Astrocyte of the cerebellum (primary cell): Measurements from ENCODE around the gene BRSK2.
"Not testable (repeated sequence)": the region's sequence is repeated elsewhere in the genome, so short reads cannot be mapped to it uniquely, and the experiment has no call there.

Experiments used
- DNase-seq: peaks from one replicate; pipeline ENCODE4 v3.0.0-alpha.2; 2011; ENCODE audit warnings: low read depth
- H3K4me3 ChIP-seq: 2 replicates; pipeline ENCODE4 v1.5.1; 2011; ENCODE audit warnings: mild to moderate bottlenecking, low read depth, low read length, moderate library complexity
- in situ Hi-C: cut with HindIII; loops from 2 replicates; pipeline ENCODE4 v1.10.0; 2017; ENCODE audit warnings: low sequenced_read_pairs
- TF ChIP-seq, protein P1 (sequence below): IDR thresholded peaks from 2 replicates; pipeline ENCODE4 v1.5.1; 2012; ENCODE audit warnings: low read length, low read depth, moderate library complexity, mild to moderate bottlenecking; ENCODE audit errors: missing control alignments

The BRSK2 gene

DNA sequence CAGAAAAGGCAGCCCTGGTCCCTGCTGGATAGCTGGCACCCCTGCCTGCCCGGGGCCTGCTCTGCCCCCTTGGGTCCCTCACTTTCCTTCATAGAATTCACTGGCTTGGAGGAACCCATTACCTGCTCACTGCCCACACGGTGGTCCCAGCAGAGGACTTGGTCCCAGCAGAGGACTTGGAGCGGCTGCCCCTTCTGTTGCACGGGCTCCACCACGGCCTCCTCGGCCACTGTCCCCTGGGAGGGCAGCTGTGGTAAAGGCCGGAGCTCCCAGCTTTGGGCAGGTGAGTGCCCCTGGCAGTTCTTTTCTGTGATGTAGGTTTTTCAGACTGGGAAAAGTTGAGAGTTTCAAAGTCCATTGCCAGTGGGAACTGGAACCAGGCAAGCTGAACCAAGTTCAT, 25.9 kb downstream of the BRSK2 start:
- in situ Hi-C loops = no loop called here

DNA sequence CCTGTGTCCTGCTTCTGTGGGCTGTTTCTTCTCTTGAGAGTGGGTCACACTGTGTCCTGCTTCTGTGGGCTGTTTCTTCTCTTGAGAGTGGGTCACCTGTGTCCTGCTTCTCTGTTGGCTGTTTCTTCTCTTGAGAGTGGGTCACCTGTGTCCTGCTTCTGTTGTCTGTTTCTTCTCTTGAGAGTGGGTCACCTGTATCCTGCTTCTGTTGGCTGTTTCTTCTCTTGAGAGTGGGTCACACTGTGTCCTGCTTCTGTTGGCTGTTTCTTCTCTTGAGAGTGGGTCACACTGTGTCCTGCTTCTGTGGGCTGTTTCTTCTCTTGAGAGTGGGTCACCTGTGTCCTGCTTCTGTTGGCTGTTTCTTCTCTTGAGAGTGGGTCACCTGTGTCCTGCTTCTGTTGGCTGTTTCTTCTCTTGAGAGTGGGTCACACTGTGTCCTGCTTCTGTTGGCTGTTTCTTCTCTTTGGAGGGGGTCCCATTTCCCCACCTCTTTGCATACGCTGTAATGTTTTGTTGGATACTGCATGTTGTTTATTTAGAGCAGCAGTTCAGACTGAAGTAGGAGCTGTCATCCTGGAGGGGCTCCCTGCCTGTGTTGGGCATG, 28.6 kb downstream of the BRSK2 start:
- in situ Hi-C loops, H3K4me3 ChIP-seq, DNase-seq: not testable (repeated sequence)

More for the DNA sequence above, 25.9 kb downstream of the BRSK2 start:
- DNase-seq = no peak
- no peak overlapping the region for H3K4me3 ChIP-seq
- TF ChIP-seq, protein P1, sequence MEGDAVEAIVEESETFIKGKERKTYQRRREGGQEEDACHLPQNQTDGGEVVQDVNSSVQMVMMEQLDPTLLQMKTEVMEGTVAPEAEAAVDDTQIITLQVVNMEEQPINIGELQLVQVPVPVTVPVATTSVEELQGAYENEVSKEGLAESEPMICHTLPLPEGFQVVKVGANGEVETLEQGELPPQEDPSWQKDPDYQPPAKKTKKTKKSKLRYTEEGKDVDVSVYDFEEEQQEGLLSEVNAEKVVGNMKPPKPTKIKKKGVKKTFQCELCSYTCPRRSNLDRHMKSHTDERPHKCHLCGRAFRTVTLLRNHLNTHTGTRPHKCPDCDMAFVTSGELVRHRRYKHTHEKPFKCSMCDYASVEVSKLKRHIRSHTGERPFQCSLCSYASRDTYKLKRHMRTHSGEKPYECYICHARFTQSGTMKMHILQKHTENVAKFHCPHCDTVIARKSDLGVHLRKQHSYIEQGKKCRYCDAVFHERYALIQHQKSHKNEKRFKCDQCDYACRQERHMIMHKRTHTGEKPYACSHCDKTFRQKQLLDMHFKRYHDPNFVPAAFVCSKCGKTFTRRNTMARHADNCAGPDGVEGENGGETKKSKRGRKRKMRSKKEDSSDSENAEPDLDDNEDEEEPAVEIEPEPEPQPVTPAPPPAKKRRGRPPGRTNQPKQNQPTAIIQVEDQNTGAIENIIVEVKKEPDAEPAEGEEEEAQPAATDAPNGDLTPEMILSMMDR = no peak

DNA sequence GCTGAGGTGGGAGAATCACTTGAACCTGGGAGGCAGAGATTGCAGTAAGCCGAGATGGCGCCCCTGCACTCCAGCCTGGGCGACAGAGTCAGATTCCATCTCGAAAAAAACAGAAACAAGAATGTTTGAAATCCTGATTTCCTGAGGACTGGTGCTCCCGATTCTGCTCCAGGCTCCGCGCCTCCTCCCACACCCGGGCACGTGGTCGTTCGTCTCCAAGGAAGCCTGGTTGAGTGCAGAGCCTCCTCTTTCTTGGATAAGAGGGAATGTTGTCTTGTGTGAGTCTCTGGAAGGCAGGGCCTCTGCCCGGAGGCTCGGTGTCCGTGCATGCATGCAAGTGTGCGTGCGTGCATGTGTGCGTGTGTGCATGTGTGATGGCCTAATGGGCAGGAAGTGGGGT, 30.1 kb downstream of the BRSK2 start:
- TF ChIP-seq, protein P1 = no peak
- no peak for DNase-seq
- H3K4me3 ChIP-seq = no peak overlapping the region
- in situ Hi-C loops = no loop called here

DNA sequence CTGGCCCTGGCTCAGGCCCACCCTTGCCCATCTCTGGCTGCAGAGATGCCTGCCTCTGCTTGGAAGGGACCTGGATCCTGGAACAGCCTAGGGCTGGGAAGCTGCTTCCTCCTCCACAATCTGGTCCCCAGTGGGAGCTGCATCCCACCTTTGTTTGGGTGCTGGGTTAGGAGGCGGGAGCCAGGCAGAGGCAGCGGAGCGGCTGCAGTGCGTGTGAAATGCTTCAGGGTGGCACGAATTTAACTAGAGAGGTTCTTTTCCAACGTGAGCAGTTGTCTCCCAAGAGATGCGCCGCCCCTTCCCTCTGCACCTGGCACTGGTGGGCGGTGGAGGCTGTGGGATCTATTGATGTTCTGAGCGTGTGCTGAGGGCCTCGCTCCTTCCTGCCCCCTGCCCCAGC, 31.6 kb downstream of the BRSK2 start:
- TF ChIP-seq, protein P1 = no peak
- in situ Hi-C loops = no loop called here
- no peak overlapping the region for H3K4me3 ChIP-seq
- DNase-seq = no peak

DNA sequence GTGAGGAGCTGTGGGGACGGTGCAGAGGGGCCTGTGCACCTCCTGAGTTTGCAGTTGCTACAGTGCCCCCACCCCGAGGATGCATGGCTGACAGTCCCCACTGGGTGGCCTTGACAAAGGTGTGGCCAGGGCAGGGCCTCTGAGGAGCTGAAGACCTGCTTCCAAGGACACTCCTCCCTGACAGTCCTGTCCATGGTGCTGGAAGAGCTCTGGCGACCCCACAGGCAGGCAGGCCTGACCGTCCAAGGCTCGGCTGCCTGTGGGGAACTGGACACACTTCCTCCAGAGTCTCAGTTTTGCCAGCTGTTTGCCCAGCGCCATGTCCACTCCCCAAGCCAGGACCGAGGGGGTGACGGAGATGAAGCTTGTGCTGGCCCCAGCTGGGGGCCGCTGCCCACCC, 32.7 kb downstream of the BRSK2 start:
- DNase-seq = no peak
- no peak overlapping the region for H3K4me3 ChIP-seq
- TF ChIP-seq, protein P1 = no peak
- in situ Hi-C loops = no loop called here

DNA sequence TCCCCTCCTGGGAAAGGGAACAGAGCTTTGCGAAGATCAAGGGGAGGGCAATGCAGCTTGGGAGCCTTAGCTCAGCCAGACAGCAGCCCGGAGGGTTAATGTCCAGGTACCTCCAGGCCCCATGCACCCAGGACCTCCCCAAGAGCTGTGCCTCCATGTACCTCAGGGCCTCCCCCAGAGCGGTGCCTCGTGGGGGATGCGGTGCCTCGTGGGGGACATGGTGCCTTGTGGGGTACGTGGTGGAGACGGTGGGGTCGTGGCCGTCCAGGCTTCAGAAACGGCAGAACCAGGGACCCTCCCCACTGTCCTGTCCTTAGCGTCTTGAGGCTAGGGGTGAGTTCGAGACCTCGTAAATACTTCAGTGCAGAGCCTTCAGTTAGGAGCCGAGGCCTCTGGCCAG, 33.2 kb downstream of the BRSK2 start:
- in situ Hi-C loops = no loop called here
- DNase-seq = no peak
- TF ChIP-seq, protein P1 = no peak
- H3K4me3 ChIP-seq = no peak overlapping the region

DNA sequence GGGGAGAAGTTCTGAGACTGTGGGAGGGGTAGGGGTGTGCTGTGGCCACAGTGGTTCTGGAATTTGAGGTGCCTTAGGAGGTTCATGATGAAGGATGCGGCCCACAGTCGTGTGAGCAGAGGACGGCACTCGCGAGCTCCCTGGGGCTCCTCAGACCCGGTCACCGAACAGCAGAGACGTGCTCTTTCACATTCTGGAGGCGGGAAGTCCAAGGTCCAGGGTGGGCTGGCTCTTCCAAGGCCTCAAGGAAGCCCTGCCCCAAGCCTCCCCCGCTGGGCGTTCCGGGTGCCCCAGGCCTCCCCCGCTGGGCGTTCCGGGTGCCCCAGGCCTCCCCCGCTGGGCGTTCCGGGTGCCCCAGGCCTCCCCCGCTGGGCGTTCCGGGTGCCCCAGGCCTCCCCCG, 33.7 kb downstream of the BRSK2 start:
- H3K4me3 ChIP-seq, in situ Hi-C loops, DNase-seq: not testable (repeated sequence)

DNA sequence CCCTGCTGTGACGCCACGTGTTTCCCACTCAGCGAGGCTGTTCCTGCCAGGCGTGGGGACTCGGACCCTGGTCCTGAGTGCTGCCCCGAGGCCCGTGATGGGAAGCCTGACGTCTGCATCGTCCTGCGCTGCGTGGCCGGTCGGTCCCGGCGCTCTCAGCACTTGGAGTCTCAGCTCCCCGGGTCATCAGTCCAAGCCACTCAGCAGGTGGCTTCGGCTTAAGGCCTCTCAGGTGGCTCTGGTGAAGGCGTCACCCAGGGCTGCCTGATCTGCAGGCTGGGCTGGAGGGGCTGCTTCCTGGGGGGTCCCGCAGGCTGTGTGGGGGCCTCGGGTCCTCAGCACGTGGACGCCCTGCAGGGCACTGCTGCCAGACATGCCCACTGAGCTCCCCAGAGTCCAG, 35.3 kb downstream of the BRSK2 start:
- no peak for DNase-seq
- in situ Hi-C loops = no loop called here
- TF ChIP-seq, protein P1 = no peak
- H3K4me3 ChIP-seq = no peak overlapping the region
